K562 (cell line): Measurements from ENCODE around the gene ZBED4. TPM values are rescaled to one million over a fixed set of nuclear protein-coding genes. Genes with fewer than 3 reads are reported as not detected.

Experiments used
- ETV6 ChIP-seq, 3 experiments: fragments of 150-350 bp in 1 of 3; sonication (generic) in 1 of 3; formaldehyde crosslinking in 1 of 3; IDR thresholded peaks; 2 replicates each; pipeline versions ENCODE4 v1.6.1 to v1.8.0; 2014 to 2022; ENCODE audit warnings: borderline replicate concordance in 2 of 3, low read depth in 2 of 3, antibody characterized with exemption in 1 of 3, low read length in 1 of 3, mild to moderate bottlenecking in 1 of 3, missing genetic modification reagents in 1 of 3
- ILK ChIP-seq: fragments of 450-650 bp; IDR thresholded peaks from 2 replicates; pipeline ENCODE4 v1.6.1; 2016; ENCODE audit warnings: missing genetic modification characterization, low read depth, mild to moderate bottlenecking, missing compliant biosample characterization, moderate library complexity, borderline replicate concordance
- KLF13 ChIP-seq: fragments of 450-650 bp; IDR thresholded peaks from 2 replicates; pipeline ENCODE4 v1.6.1; 2016; ENCODE audit warnings: missing genetic modification characterization, low read depth, mild to moderate bottlenecking, missing compliant biosample characterization, moderate library complexity, borderline replicate concordance
- PPARD ChIP-seq: fragments of 250-450 bp; sonication (Bioruptor Pico); IDR thresholded peaks from 2 replicates; pipeline ENCODE4 v1.8.0; 2022; ENCODE audit warnings: inconsistent platforms, mild to moderate bottlenecking, moderate library complexity
- TAF9B ChIP-seq: fragments of 450-650 bp; IDR thresholded peaks from 2 replicates; pipeline ENCODE4 v1.6.1; 2018; ENCODE audit warnings: mild to moderate bottlenecking; ENCODE audit not compliant: partially characterized antibody
- TGIF2 ChIP-seq: sonication (generic); formaldehyde crosslinking; IDR thresholded peaks from 2 replicates; pipeline ENCODE4 v1.8.1; 2022; ENCODE audit warnings: mild to moderate bottlenecking, missing genetic modification reagents, moderate library complexity
- XRCC4 ChIP-seq: IDR thresholded peaks from one replicate; pipeline ENCODE4 v1.6.1; 2011; ENCODE audit not compliant: insufficient read depth, insufficient read length; ENCODE audit errors: extremely low read depth
- polyA plus RNA-seq, 8 experiments: library from polyadenylated mRNA; depleted of rRNA in 4 of 8; stranded (reverse) in 5 of 8; unstranded in 3 of 8; fragments of >200 nt; fragmentation: Nextera tagmentation in 2 of 8; fragmentation: Illumina TruSeq in 1 of 8; extraction: Ambion mirVana in 2 of 8; extraction: Trizol in 1 of 8; gene quantifications; 2 replicates each; pipeline versions ENCODE4 v1.2.1 to v1.2.3, GENCODE V29; 2011 to 2014; ENCODE audit warnings: inconsistent platforms in 1 of 8, missing spikeins in 1 of 8
- total RNA-seq, 7 experiments: library from RNA; depleted of rRNA in 6 of 7; stranded (reverse); fragments of >200 nt in 6 of 7; fragmentation: Illumina TruSeq in 2 of 7; extraction: Trizol in 2 of 7; gene quantifications; 2 replicates each; pipeline versions ENCODE4 v1.2.1 to v1.2.3, GENCODE V29; 2011 to 2021; ENCODE audit warnings: low replicate concordance in 1 of 7
- TF ChIP-seq, protein P1 (sequence below): fragments of 250-450 bp; sonication (Bioruptor Pico); IDR thresholded peaks from 2 replicates; pipeline ENCODE4 v1.8.0; 2022; ENCODE audit warnings: inconsistent platforms
- TF ChIP-seq, protein P2 (sequence below): fragments of 450-650 bp; IDR thresholded peaks from 2 replicates; pipeline ENCODE4 v1.7.0; 2016; ENCODE audit warnings: borderline replicate concordance
- TF ChIP-seq, protein P3 (sequence below): sonication (generic); formaldehyde crosslinking; IDR thresholded peaks from 2 replicates; pipeline ENCODE4 v1.8.1; 2023; ENCODE audit warnings: mild to moderate bottlenecking, missing genetic modification reagents

ZBED4 gene
- total and polyA plus RNA-seq, 9 of the 15 experiments (the other 6 are each of a cell fraction or from before 2014, with no cell fraction given): 1.5 to 16.8 (median 7.4) TPM

DNA sequence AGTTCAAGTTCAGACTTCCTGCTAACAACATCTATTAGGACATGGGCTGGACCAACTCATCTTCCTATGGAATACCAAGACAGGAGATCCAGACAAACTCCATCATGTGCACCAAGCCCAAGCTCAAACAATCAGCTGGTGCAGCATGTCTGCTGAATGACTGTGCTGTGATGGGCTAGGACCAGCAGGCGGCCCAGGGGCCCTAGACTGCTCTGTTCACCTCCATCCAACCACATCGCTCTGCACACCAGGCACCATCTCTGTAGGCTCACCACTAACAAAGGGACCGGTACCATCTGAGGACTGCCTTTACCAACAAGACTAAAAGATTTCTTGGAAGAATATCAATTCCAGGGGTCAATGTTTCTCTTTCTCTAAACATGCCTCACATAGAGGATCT lies 36.3 kb upstream of the ZBED4 start (continued):
- TF ChIP-seq, protein P1, sequence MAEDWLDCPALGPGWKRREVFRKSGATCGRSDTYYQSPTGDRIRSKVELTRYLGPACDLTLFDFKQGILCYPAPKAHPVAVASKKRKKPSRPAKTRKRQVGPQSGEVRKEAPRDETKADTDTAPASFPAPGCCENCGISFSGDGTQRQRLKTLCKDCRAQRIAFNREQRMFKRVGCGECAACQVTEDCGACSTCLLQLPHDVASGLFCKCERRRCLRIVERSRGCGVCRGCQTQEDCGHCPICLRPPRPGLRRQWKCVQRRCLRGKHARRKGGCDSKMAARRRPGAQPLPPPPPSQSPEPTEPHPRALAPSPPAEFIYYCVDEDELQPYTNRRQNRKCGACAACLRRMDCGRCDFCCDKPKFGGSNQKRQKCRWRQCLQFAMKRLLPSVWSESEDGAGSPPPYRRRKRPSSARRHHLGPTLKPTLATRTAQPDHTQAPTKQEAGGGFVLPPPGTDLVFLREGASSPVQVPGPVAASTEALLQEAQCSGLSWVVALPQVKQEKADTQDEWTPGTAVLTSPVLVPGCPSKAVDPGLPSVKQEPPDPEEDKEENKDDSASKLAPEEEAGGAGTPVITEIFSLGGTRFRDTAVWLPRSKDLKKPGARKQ (CRISPR knock-in tag): no peak
- TF ChIP-seq TGIF2 (CRISPR knock-in tag): no peak
- no peak for TF ChIP-seq TAF9B
- no peak for TF ChIP-seq ILK (tag)
- TF ChIP-seq ETV6 (IDR thresholded peaks at IDR 0.05; ENCODE audit: borderline replicate concordance in 1 of 2, low read depth in 2 of 2, low read length in 1 of 2): no peak
- no peak for TF ChIP-seq ETV6 (CRISPR knock-in tag; IDR thresholded peaks at IDR 0.05; ENCODE audit: borderline replicate concordance)
- TF ChIP-seq KLF13 (tag): no peak
- TF ChIP-seq, protein P2, sequence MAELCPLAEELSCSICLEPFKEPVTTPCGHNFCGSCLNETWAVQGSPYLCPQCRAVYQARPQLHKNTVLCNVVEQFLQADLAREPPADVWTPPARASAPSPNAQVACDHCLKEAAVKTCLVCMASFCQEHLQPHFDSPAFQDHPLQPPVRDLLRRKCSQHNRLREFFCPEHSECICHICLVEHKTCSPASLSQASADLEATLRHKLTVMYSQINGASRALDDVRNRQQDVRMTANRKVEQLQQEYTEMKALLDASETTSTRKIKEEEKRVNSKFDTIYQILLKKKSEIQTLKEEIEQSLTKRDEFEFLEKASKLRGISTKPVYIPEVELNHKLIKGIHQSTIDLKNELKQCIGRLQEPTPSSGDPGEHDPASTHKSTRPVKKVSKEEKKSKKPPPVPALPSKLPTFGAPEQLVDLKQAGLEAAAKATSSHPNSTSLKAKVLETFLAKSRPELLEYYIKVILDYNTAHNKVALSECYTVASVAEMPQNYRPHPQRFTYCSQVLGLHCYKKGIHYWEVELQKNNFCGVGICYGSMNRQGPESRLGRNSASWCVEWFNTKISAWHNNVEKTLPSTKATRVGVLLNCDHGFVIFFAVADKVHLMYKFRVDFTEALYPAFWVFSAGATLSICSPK: no peak
- no peak for TF ChIP-seq XRCC4
- TF ChIP-seq, protein P3, sequence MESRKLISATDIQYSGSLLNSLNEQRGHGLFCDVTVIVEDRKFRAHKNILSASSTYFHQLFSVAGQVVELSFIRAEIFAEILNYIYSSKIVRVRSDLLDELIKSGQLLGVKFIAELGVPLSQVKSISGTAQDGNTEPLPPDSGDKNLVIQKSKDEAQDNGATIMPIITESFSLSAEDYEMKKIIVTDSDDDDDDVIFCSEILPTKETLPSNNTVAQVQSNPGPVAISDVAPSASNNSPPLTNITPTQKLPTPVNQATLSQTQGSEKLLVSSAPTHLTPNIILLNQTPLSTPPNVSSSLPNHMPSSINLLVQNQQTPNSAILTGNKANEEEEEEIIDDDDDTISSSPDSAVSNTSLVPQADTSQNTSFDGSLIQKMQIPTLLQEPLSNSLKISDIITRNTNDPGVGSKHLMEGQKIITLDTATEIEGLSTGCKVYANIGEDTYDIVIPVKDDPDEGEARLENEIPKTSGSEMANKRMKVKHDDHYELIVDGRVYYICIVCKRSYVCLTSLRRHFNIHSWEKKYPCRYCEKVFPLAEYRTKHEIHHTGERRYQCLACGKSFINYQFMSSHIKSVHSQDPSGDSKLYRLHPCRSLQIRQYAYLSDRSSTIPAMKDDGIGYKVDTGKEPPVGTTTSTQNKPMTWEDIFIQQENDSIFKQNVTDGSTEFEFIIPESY (CRISPR knock-in tag): no peak
- TF ChIP-seq PPARD (CRISPR knock-in tag): no peak
